Measurements from ENCODE around the gene MRPS23.

The MRPS23 gene

GRCh38 chr17:57811638-57812280, 38.1 kb downstream of the MRPS23 start:
- no peaks in the 10 kb centered on the region; the same call in none of the 2 replicates for H3K27me3 ChIP-seq (replicated peaks; ENCODE audit: control insufficient read depth, insufficient read depth, low read length)
- H3K4me3 ChIP-seq (replicated peaks; ENCODE audit: low read depth, low read length): no peak overlapping the region
- TF ChIP-seq, protein P1, sequence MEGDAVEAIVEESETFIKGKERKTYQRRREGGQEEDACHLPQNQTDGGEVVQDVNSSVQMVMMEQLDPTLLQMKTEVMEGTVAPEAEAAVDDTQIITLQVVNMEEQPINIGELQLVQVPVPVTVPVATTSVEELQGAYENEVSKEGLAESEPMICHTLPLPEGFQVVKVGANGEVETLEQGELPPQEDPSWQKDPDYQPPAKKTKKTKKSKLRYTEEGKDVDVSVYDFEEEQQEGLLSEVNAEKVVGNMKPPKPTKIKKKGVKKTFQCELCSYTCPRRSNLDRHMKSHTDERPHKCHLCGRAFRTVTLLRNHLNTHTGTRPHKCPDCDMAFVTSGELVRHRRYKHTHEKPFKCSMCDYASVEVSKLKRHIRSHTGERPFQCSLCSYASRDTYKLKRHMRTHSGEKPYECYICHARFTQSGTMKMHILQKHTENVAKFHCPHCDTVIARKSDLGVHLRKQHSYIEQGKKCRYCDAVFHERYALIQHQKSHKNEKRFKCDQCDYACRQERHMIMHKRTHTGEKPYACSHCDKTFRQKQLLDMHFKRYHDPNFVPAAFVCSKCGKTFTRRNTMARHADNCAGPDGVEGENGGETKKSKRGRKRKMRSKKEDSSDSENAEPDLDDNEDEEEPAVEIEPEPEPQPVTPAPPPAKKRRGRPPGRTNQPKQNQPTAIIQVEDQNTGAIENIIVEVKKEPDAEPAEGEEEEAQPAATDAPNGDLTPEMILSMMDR (IDR thresholded peaks at IDR 0.05; ENCODE audit: insufficient read depth, low read length, poor library complexity, severe bottlenecking): no peak
- H3K36me3 ChIP-seq (ENCODE audit: control insufficient read depth, insufficient read depth, low read length): no peaks in the 10 kb centered on the region
- DNase-seq (ENCODE audit: extremely low read depth, insufficient read length): no peak

- Histone ChIP-seq H3K36me3 (ENCODE audit: control insufficient read depth, insufficient read depth, low read length) (no peaks in the 10 kb centered on the region), H3K4me3 (replicated peaks; ENCODE audit: low read depth, low read length) (no peak overlapping the region), H3K27me3 (replicated peaks; ENCODE audit: control insufficient read depth, insufficient read depth, low read length) (peaks cover under 1% of the 10 kb centered on the region)
- TF ChIP-seq, protein P1 (IDR thresholded peaks at IDR 0.05; ENCODE audit: insufficient read depth, low read length, poor library complexity, severe bottlenecking): no peak
- no peak for DNase-seq (ENCODE audit: extremely low read depth, insufficient read length)
Measured at GRCh38 chr17:57810721-57811637, 38.9 kb downstream of the MRPS23 start.

- no peaks in the 10 kb centered on the region for H3K36me3 ChIP-seq (ENCODE audit: control insufficient read depth, insufficient read depth, low read length)
- DNase-seq (ENCODE audit: extremely low read depth, insufficient read length): no peak
- TF ChIP-seq, protein P1 (IDR thresholded peaks at IDR 0.05; ENCODE audit: insufficient read depth, low read length, poor library complexity, severe bottlenecking): no peak
- peaks cover 1% of the 10 kb centered on the region for H3K27me3 ChIP-seq (replicated peaks; ENCODE audit: control insufficient read depth, insufficient read depth, low read length)
- no peak overlapping the region for H3K4me3 ChIP-seq (replicated peaks; ENCODE audit: low read depth, low read length)
Measured at GRCh38 chr17:57809879-57810278, 40.0 kb downstream of the MRPS23 start.

DNA sequence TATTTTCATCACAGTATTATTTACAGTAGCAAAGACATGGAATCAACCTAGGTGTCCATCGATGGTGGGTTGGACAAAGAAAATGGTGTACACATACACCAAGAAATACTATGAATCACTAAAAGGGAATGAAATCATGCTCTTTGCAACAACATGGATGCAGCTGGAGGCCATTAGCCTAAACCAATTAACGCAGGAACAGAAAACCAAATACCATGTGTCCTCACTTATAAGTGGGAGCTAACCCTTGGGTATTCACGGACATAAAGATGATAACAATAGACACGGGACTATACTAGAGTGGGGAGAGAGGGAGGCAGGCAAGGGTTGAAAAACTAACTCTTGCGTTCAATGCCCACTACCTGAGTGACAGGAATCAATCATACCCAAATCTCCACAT, 41.0 kb downstream of the MRPS23 start:
- Histone ChIP-seq H3K36me3 (ENCODE audit: control insufficient read depth, insufficient read depth, low read length) (no peaks in the 10 kb centered on the region), H3K4me3 (replicated peaks; ENCODE audit: low read depth, low read length) (no peak overlapping the region), H3K27me3 (replicated peaks; ENCODE audit: control insufficient read depth, insufficient read depth, low read length) (peaks cover 1% of the 10 kb centered on the region)
- DNase-seq (ENCODE audit: extremely low read depth, insufficient read length): no peak
- TF ChIP-seq, protein P1 (IDR thresholded peaks at IDR 0.05; ENCODE audit: insufficient read depth, low read length, poor library complexity, severe bottlenecking): no peak

- TF ChIP-seq, protein P1 (IDR thresholded peaks at IDR 0.05; ENCODE audit: insufficient read depth, low read length, poor library complexity, severe bottlenecking): no peak
- Histone ChIP-seq H3K27me3 (replicated peaks; ENCODE audit: control insufficient read depth, insufficient read depth, low read length) (peaks cover 1% of the 10 kb centered on the region), H3K4me3 (replicated peaks; ENCODE audit: low read depth, low read length) (no peak overlapping the region), H3K36me3 (ENCODE audit: control insufficient read depth, insufficient read depth, low read length) (no peaks in the 10 kb centered on the region)
- no peak for DNase-seq (ENCODE audit: extremely low read depth, insufficient read length)
Measured at GRCh38 chr17:57806167-57806830, 43.5 kb downstream of the MRPS23 start.
